ENCODE results near the gene CACNA1C.

CACNA1C gene

GRCh38 chr12:2615665-2616402, 563.0 kb downstream of the CACNA1C start:
- DNase-seq, result no peak

GRCh38 chr12:2616763-2617162, 564.0 kb downstream of the CACNA1C start:
- no peak for DNase-seq

GRCh38 chr12:2617365-2617764, 564.6 kb downstream of the CACNA1C start:
- no peak for DNase-seq

- no peak for DNase-seq
Observed at GRCh38 chr12:2618291-2618995, 565.7 kb downstream of the CACNA1C start.

GRCh38 chr12:2619136-2619535, 566.3 kb downstream of the CACNA1C start:
- DNase-seq, result no peak

- no peak for DNase-seq
Observed at GRCh38 chr12:2622460-2622859, 569.7 kb downstream of the CACNA1C start.

GRCh38 chr12:2623472-2623871, 570.7 kb downstream of the CACNA1C start:
- no peak for DNase-seq

GRCh38 chr12:2624543-2625288, 571.9 kb downstream of the CACNA1C start:
- DNase-seq, result no peak

GRCh38 chr12:2625289-2625612, 572.5 kb downstream of the CACNA1C start:
- DNase-seq, result no peak

- DNase-seq, result peak; percentile 23 to 68
Observed at GRCh38 chr12:2627076-2627834, 574.5 kb downstream of the CACNA1C start.

GRCh38 chr12:2627835-2628191, 575.0 kb downstream of the CACNA1C start:
- no peak for DNase-seq

- no peak for DNase-seq
Observed at GRCh38 chr12:2628401-2628800, 575.6 kb downstream of the CACNA1C start.

- no peak for DNase-seq
Observed at GRCh38 chr12:2629051-2629450, 576.3 kb downstream of the CACNA1C start.

- DNase-seq, result no peak
Observed at GRCh38 chr12:2631653-2632350, 579.0 kb downstream of the CACNA1C start.

GRCh38 chr12:2633176-2633824, 580.5 kb downstream of the CACNA1C start:
- DNase-seq, result no peak

GRCh38 chr12:2633825-2634200, 581.0 kb downstream of the CACNA1C start:
- no peak for DNase-seq

GRCh38 chr12:2634471-2634870, 581.7 kb downstream of the CACNA1C start:
- DNase-seq, result no peak

GRCh38 chr12:2636741-2637340, 584.1 kb downstream of the CACNA1C start:
- DNase-seq, result no peak

- DNase-seq, result no peak
Observed at GRCh38 chr12:2637371-2637770, 584.6 kb downstream of the CACNA1C start.

- no peak for DNase-seq
Observed at GRCh38 chr12:2638273-2639019, 585.7 kb downstream of the CACNA1C start.

- DNase-seq, result no peak
Observed at GRCh38 chr12:2639020-2639298, 586.2 kb downstream of the CACNA1C start.
